Tongue (tissue), 2 donors: Measurements from ENCODE around the gene CSK. TPM values are rescaled to one million over a fixed set of nuclear protein-coding genes. Genes with fewer than 3 reads are reported as not detected.

Experiments
- DNase-seq: peaks from one replicate; pipeline ENCODE4 v3.0.0-alpha.2; 2015
- total RNA-seq: library from RNA; depleted of rRNA; stranded (reverse); fragments of >200 nt; gene quantifications from one replicate; pipeline ENCODE4 v1.2.3, GENCODE V29; 2014

Gene CSK
- total RNA-seq, 1 donor from 2014 or later: 27.6 TPM

DNA sequence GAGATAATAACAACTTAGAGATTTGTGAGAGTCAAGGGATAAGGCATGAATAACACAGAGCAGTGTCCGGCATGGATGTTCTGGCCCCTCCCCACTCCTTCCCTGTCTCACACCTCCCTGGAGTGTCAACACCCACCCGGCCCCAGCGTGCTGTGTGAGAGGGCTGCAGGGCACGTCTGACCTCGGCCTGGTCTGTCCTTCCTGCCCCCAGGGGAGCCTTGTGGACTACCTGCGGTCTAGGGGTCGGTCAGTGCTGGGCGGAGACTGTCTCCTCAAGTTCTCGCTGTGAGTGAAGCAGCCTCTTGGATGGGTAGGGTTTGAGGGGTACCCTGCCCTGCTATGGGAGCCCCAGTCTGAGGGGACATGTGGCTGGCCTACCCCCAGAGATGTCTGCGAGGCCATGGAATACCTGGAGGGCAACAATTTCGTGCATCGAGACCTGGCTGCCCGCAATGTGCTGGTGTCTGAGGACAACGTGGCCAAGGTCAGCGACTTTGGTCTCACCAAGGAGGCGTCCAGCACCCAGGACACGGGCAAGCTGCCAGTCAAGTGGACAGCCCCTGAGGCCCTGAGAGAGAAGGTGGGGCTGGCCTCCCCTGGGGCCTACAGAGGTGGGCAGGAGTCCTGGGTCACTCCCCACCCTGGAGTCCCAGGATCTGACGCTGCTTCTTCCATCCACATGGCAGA lies 19.6 kb downstream of the CSK start:
- no peak for DNase-seq

DNA sequence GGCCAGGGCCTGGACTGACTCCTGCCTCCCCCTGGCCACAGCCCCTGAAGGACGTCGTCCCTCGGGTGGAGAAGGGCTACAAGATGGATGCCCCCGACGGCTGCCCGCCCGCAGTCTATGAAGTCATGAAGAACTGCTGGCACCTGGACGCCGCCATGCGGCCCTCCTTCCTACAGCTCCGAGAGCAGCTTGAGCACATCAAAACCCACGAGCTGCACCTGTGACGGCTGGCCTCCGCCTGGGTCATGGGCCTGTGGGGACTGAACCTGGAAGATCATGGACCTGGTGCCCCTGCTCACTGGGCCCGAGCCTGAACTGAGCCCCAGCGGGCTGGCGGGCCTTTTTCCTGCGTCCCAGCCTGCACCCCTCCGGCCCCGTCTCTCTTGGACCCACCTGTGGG lies 20.4 kb downstream of the CSK start:
- no peak for DNase-seq

DNA sequence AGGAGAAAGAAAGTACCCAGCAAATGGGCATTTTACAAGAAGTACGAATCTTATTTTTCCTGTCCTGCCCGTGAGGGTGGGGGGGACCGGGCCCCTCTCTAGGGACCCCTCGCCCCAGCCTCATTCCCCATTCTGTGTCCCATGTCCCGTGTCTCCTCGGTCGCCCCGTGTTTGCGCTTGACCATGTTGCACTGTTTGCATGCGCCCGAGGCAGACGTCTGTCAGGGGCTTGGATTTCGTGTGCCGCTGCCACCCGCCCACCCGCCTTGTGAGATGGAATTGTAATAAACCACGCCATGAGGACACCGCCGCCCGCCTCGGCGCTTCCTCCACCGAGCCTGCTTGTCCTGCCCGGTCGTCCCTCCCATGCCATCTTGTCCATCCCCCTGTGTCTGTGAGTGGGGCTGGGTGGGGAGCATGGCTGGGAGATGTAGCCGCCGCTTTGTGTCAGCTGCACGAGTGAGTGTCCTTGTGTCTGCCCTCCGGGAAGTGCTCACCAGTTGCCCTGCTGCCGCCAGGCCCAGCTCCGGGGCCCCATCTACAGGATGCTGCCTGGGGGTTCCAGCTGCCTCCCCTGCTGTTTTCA lies 21.1 kb downstream of the CSK start:
- DNase-seq: no peak

DNA sequence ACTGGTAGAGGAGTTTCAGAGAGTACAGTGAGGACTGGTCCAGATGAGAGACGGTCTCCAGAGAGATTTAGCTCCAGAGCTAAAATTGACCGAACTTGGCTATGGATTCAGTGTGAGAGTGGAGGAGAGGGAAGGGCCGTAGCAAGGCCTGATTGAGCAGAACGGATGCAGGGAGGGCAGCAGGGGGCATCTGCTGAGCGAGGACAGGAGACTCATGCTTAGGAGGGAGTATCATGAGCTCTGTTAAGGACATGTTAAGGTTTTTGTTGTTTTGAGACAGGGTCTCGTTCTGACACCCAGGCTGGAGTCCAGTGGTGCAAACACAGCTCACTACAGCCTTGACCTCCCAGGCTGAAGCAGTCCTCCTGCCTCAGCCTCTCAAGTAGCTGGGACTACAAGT lies 23.1 kb downstream of the CSK start:
- DNase-seq: no peak

DNA sequence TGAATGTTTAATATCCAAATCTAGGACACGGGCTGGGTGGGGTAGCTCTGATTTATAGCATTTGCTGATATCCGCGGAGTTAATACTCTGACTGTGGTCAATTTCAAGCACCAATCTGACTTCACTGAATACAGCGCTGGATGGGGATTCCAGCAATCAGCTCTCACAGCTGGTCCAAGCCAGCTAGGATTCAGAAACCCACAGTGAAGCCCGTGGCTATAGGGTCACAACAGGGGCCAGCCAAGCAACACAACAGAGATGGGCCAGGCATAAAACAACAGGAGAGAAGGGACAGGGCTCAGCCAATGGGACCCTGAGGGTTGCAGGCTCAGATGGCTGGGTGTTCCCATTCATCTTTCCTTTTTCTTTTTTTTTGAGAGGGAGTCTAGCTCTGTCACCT lies 25.4 kb downstream of the CSK start:
- DNase-seq: no peak

DNA sequence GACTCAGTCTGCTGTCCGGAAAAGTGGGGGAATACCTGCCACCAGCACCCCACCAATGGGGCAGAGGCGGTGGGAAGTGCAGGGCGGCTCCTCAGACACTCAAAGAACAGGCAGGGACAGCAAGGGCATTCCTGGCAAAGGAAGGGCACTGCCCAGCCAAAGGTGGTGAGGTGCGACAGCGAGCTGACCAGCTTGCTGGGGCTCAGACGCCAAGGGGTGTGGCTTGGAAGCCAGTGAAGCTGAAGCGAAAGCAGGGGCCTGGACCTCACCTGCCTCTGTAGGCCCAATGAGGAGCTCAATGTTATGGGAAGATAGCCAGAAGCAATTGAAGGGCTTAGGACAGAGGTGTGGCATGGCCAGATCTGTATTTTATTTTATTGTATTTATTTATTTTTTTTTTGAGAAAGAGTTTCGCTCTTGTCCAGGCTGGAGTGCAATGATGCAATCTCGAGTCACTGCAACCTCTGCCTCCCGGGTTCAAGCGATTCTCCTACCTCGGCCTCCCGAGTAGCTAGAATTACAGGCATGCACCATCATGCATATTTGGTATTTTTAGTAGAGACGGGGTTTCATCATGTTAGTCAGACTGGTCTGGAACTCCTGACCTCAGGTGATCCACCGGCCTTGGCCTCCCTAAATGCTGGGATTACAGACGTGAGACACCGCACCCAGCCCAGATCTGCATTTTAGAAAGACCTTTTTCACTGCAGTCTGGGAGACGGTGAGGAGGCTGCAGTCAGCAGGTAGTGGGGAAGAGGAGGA lies 26.4 kb downstream of the CSK start:
- no peak for DNase-seq

DNA sequence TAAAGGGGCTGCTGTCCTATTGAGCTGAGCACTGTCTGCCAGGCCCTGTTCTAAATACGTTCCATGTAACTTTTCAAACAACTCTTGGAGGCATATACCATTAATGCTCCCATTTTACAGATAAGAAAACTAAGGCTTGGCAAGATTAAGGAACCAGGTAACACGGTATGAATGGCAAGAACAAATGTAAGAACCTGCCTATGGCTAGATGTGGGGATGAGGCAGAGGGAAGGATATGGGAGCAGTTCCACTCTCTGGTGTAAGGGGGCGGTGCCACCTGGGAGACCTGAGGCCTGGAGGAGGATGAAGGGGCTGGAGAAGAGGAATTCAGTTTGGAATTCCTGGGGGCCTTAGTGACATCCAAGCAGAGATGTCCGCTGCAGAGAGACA lies 27.0 kb downstream of the CSK start:
- DNase-seq: no peak

DNA sequence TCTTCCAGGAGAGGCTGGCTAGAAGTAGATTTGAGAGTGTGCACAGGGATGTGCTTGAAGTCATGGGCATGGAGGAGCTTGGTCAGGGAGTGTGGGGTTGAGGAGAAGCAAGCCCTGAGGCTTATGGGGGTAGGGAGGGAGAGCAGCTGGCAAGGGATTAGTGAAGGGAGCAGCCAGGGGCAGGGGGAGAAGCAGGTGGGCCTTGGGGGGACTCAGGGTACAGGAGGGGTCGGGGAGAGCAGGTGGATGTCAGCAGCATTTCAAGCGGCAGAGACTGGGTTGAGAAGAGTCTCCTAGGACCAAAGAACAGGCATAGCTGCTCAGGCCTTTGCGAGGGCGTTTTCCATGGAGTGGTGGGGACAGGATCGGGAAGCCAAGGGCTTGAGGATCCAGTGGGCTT lies 27.4 kb downstream of the CSK start:
- no peak for DNase-seq

DNA sequence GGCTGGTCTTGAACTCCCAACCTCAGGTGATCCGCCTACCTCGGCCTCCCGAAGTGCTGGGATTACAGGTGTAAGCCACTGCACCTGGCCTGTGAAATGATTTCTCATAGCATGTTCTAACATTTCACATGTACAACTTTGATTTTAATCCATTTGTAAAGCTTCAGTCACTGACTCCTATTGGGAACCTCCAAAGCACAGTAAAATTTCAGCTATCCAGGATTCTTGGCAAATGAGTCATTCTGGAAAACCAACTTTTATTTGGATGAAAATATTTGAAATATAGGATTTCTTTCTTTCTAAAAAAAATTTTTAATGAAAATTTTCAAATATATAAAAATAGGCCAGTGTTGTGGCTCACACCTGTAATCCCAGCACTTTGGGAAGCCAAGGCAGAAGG lies 28.1 kb downstream of the CSK start:
- DNase-seq: no peak

DNA sequence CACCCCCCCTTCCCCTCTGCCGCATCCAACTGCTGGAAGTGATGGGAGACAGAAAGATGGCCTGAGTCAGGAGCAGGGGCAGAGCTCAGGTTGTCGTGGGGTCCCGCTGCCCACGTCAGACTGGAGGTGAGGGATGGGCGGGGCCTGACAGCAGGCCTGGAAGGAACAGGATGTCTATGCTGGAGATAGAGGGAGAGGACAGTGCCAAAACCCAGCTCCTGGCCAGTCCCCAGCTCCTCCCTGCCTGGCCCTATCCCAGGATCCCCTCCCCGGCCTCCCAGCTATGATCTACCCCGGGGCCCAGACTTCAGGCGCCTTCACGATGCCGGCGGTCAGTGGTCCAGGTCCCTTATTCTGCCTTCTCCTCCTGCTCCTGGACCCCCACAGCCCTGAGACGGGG lies 30.7 kb downstream of the CSK start, which contains the start of gene LMAN1L:
TSS of gene LMAN1L (plus strand) at position 303 of the 400 bp plus-strand sequence. CDS start at position 323, 20 bp downstream.
- no peak for DNase-seq

DNA sequence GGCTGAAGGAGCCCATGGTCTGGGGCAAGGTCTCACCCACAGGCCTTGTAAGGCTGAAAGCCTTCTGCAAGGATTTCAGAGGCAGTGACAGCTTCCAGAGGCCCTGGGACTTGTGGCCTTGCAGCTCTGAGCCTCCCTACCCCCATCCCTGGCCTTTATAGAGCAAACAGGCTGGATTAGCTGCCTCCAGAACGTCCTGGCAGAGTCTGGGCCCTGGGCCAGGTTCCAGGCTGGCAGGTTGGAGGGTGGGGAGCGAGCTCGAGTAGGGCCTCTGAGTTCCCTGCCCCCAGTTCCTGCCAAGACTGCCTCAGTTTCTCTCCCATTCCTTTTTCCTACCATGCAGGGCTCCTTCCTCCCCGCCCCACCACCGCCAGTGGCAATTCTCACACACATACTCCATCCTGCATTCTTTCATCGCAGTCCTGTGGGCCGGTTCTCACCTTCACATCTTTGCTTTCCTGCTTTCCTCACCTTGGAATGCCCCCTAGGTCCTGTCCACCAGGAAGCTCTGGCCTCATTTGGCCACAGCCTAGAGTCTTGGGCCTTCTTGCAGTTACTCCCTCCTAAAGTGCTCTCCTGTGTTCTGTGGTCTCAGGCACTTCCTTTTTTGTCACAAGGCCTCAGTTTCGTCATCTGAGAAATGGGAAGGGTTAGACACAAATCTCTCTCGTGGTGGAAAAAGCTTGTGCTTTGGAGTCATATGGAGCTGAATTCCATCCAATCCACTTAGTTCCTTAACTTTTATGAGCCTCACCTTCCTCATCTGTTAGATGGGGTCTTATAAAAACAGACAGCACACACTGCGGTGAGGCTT lies 33.4 kb downstream of the CSK start:
- no peak for DNase-seq

DNA sequence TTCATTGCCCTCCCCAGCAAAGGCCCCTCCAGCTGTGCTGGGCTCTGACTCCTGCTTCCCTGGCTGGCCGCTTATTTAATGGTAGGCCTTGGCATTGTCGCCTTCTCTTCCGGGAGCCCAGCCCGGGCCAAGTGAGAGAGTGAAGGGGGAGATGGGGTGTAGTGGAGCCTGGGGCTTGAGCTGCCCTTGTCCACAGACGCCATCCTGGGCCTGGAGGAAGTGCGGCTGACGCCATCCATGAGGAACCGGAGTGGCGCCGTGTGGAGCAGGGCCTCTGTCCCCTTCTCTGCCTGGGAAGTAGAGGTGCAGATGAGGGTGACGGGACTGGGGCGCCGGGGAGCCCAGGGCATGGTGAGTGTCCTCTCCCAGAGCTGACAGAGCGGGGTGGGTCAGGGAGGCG lies 34.1 kb downstream of the CSK start:
- DNase-seq: no peak

DNA sequence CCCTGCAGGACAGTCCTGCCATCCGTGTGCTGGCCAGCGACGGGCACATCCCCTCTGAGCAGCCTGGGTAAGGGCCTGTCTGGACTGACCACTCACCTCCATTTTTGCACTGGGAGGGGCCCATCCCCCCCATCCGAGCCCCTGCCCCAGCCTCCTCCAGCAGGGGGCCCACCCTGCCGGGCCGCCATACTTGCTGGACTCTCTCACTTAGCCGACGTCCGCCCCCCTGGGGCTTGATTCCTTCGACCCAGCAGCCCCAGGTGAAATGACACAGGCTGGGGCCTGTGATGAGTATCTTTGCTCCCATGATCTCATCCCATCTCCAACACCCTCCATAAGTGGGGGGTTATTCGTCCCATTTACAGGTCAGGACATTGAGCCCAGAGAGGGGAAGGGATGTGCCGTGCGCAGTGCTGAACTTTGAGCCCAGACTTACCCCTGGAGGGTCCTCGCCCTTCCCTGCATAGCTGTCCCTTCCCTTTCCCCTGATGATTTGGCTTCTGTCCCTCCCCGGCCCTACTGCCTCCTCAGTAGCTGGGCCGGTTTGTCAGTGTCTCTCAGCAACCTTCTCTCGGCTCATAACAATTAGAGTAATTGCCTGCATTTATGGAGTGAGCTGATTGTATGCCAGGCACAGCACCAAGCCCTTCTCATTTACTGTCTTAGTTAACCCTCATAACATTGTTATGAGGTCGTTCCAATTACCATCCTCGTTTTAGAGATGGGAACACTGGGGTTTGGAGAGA lies 34.9 kb downstream of the CSK start:
- no peak for DNase-seq

DNA sequence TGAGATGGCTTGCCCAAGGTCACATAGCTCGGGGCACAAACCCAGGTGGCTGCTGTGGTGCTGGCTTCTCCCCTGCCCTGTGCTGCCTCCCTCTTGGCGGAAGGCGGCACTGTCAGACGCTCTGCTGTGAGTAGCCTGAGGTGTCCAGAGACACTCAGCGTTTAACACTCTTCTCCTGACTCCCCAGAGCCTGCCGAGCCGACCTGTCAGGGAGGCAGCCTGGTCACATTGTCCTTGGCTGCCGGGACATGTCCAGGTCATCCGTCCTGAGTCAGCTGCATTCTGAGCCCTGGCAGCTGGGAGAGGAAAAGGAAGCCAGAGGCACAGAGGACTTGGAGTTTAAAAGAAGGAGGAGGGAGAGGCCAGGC lies 35.5 kb downstream of the CSK start:
- no peak for DNase-seq

DNA sequence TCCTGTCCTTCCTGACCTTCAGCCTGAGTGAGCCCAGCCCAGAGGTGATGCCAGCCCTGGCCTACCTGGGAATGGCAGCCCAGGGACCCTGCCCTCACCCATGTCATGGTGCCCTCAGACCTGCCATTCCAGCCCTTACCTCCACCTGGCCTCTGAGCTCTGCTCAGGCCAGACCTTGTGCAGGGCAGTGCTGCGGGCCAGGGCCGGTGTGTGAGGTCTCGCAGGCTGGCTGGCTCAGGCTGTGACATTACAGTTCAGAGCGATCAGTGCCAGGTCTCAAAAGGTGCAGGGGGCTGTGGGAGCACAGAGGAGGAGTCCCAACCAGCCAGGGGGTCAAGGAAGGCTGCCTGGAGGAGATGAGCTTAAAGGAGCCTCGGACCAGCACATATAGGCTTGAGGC lies 38.2 kb downstream of the CSK start:
- no peak for DNase-seq

DNA sequence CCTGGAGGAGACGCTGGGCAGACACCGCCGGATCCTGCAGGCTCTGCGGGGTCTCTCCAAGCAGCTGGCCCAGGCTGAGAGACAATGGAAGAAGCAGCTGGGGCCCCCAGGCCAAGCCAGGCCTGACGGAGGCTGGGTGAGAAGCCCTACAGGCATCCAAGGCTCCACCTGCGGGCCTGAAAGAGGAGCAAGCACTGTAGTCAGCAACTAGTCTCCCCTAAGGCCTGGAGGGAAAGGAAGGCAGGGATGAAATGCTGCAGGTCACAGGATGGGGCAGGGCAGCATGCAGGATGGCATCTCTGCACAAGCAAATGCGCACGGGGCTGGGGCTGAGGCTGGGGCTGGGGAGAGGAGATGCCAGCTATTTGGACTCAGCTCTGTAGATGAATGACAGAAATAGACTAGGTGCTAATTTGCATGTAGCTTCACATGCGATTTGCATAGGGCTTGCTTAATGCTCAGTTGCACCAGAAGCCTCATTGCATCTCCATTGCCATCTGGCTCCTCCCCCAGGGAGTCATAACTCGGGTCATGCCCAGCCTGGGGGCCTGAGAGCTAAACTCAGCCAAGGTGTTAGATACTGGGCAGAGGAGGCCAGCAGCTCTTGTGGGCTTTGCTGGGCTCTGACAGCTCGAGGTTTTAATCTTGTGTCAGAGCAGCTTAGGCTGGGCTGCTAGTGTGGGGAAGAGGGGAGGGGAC lies 39.4 kb downstream of the CSK start:
- no peak for DNase-seq

DNA sequence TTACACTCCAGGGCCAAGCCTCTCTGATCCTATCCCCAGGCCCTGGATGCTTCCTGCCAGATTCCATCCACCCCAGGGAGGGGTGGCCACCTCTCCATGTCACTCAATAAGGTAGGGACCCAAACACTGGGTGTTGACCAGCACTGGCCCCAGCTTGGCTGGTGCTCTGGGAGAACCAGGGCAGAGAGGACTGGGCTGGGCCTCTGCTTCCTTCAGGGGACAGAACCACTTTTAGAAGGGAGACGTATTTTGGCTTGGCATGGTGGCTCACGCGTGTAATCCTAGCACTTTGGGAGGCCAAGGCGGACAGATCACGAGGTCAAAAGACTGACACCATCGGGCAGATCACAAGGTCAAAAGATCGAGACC lies 39.9 kb downstream of the CSK start:
- no peak for DNase-seq

DNA sequence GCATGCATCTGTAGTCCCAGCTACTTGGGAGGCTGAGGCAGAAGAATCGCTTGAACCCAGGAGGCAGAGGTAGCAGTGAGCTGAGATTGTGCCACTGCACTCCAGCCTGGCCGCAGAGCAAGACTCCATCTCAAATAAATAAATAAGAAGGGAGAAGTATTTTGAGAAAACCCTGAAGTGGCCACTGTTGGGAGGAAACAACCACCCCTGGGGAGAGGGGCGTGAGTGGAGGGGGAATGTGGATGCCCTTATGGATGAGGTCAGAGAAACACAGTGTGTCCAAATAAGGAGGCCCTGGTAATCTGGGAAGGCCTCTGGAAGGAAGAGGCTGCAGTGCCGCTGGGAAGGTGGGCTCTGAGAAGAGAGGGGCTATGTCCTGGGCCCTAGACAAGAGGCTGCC lies 40.4 kb downstream of the CSK start:
- DNase-seq: no peak

DNA sequence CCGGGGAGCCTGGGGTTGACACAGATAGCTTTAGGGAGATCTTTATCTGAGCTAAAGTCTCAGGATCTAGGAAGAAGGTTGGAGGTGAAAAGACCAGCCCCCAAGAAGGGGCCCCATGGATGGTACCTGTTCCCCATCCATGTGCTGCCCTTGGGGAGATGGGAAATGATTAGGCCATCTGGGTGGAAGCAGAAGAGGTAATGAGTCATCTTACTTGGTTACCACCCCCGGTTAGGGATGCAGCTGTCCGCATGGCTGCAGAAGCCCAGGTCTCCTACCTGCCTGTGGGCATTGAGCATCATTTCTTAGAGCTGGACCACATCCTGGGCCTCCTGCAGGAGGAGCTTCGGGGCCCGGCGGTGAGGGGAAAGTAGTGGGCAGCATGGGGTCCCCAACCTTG lies 41.4 kb downstream of the CSK start:
- no peak for DNase-seq

DNA sequence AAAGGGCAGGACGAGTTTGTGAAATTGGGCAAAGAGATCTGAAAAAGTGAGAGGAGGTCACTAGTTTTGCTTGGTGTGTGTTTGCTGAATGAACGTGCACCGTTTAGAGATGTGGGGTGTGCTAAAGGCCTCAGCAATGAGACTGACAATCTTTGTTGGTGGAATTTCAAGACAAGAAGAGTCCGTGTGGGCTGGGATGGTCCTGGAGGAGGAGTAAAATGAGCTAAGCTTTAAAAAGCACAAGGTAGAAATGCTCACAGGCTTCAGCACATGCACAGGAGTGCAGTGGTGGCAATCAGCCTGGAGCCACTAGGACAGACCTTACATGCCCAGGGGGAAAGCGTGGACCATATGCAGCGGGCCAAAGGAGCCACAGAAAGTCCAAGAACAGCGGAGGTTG lies 43.1 kb downstream of the CSK start:
- no peak for DNase-seq

DNA sequence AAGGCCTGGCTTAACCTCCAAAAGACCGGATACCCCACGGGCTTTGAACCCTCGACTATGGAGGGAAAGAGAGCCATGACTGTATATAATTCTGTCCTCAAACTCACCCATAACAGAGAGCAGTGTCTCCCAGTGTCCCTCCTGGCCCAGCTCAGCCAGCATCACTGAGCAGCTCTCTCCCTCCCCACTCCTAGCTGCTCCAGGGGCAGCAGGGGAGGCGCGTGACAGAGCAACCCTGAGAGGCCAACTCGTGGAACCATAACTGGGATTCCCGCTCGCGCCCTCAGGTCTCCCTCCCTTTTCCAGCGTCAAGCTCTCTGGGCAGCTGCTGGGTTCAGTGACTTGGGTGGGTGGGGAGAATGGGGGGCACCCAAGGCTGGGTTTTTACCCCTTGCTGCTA lies 44.0 kb downstream of the CSK start:
- no peak for DNase-seq

DNA sequence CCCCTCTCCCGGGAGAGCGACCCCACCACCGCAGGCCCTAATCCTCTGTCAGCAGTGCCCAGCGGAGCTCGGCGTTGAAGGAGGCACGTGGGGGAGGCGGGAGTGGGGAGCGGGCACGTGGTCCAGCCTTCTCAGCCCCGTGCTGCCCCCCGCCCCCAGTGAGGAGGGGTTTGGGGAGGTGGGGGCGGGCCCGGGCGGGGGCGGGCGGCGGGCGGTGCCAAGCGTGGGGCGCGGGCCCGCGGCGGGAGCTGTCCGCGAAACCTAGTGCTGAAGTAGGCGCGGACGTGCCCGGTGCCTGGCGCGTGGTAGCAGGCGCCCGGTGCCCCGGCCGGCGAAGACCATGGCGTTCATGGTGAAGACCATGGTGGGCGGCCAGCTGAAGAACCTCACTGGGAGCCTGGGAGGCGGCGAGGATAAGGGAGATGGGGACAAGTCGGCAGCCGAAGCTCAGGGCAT lies 44.5 kb downstream of the CSK start, which contains the start of gene CPLX3:
TSS of gene CPLX3 (plus strand) at position 264 of the 456 bp plus-strand sequence. CDS start at position 341, 77 bp downstream.
- DNase-seq: peak; percentile 50
